ENCODE results near the gene APOL1. TPM values are rescaled to one million over a fixed set of nuclear protein-coding genes. Genes with fewer than 3 reads are reported as not detected.
A peak's percentile ranks its signal among the peaks of the same experiment; 100 is the strongest.

APOL1 gene
- total and polyA plus RNA-seq, 2 of the 13 experiments (the other 11 are each of a cell fraction or from before 2014, with no cell fraction given) = 20.3 to 75.0 TPM

- TF ChIP-seq POLR2A (IDR thresholded peaks at IDR 0.05; ENCODE audit: insufficient read depth in 1 of 2, low read depth in 2 of 2, low read length in 2 of 2) = 0 out of 4 replicates have a peak, but pooled peaks of 1 of the 2 experiments have one; percentile 27
These were observed 15.2 kb upstream of the APOL1 start (continued) for GRCh38 chr22:36237462-36238372.

GRCh38 chr22:36238373-36239149 is 14.4 kb upstream of the APOL1 start:
- FAIRE-seq = peak; percentile 75
- peak; percentile 33 for ATAC-seq
- peak overlapping the region; percentile 73 for H3K27ac ChIP-seq (ENCODE audit: extremely low read length, insufficient read depth, low read length)
- peak overlapping the region; percentile 71 to 94 (median 81) for H3K4me3 ChIP-seq (replicated peaks in 1 of 3; ENCODE audit: insufficient read depth in 1 of 3, low read depth in 2 of 3, low read length in 3 of 3)
- CTCF ChIA-PET (ENCODE audit: low intra/inter-chr PET ratio, low total read pairs) = interaction anchor here (1.3 to 1.4 kb wide), 2 partner anchors 17 to 44 kb away, joined by 3 to 4 read pairs; no protein-coding TSS in a partner anchor
- peak overlapping the region; percentile 94 for H3K4me2 ChIP-seq (ENCODE audit: low read depth, low read length)
- 0 out of 2 replicates have a peak, but pooled peaks cover 4% of the 10 kb centered on the region for H4K20me1 ChIP-seq (ENCODE audit: insufficient read depth, low read length)
- H3K79me2 ChIP-seq (ENCODE audit: insufficient read depth, low read length) = peaks cover 48% of the 10 kb centered on the region
- intact Hi-C loops (cut with micrococcal nuclease; ENCODE audit: unreplicated experiment) (loop anchor here (2.0 to 5.0 kb wide), 2 partner anchors 36 to 38 kb away; partner anchors contain the start of gene APOL4), in situ Hi-C loops (cut with HindIII; ENCODE audit: extremely low pct_ligation_motif_present, low pct_unique_long_range_greater_than_20kb) (loop anchor here (10.0 kb wide), 1 partner anchor 46 kb away; no protein-coding TSS in a partner anchor)
- BruUV-seq (replicated peaks) = TSS peak; percentile 44
- no peaks in the 10 kb centered on the region for H3K9me3 ChIP-seq (ENCODE audit: low read length)
- peaks cover 53% of the 10 kb centered on the region for H3K4me1 ChIP-seq (ENCODE audit: insufficient read depth, low read length)
- no peak overlapping the region for H2AFZ ChIP-seq (ENCODE audit: low read length)
- POLR2A ChIA-PET = interaction anchor here (0.9 to 6.1 kb wide), 11 partner anchors 13 to 266 kb away, joined by 3 to 102 read pairs (median 5); partner anchors contain the start of genes APOL1, APOL3 and MYH9
- no peak for DNase-seq (ENCODE audit: low spot score)
- H3K27me3 ChIP-seq (ENCODE audit: control insufficient read depth in 1 of 2, insufficient read depth in 2 of 2, low read length in 2 of 2) = no peaks in the 10 kb centered on the region; a peak in 1 of 5 replicates
- H3K9ac ChIP-seq (ENCODE audit: insufficient read depth, low read depth, low read length) = peak overlapping the region; percentile 78
- 0% methylated on average over 2 of the region's 5 CpGs for WGBS (ENCODE audit: low lambda C conversion rate)
- H3K36me3 ChIP-seq (replicated peaks in 1 of 2; ENCODE audit: control insufficient read depth in 1 of 2, insufficient read depth in 2 of 2, low read length in 2 of 2) = peaks cover 5 to 18% of the 10 kb centered on the region in 2 experiments; a peak in 3 of 5 replicates
- TF ChIP-seq CCDC6 (CRISPR knock-in tag; IDR thresholded peaks at IDR 0.05) = no peak
- TF ChIP-seq RBFOX2 (IDR thresholded peaks at IDR 0.05; ENCODE audit: low read depth, low read length) = 0 out of 2 replicates have a peak, but pooled peaks have one; percentile 41
- no peak for TF ChIP-seq CEBPG (CRISPR knock-in tag; IDR thresholded peaks at IDR 0.05)
- no peak for TF ChIP-seq ZNF530 (CRISPR knock-in tag; IDR thresholded peaks at IDR 0.05; ENCODE audit: low read depth)
- TF ChIP-seq ZBTB34 (CRISPR knock-in tag; IDR thresholded peaks at IDR 0.05) = no peak
- no peak for TF ChIP-seq ZBTB4 (CRISPR knock-in tag; IDR thresholded peaks at IDR 0.05; ENCODE audit: borderline replicate concordance)
- no peak for TF ChIP-seq MATR3 (CRISPR knock-in tag; IDR thresholded peaks at IDR 0.05)
- TF ChIP-seq HIVEP1 (CRISPR knock-in tag; IDR thresholded peaks at IDR 0.05) = no peak
- TF ChIP-seq MAF1 (CRISPR knock-in tag; IDR thresholded peaks at IDR 0.05; ENCODE audit: borderline replicate concordance) = no peak
- TF ChIP-seq ZNF260 (CRISPR knock-in tag; IDR thresholded peaks at IDR 0.05; ENCODE audit: borderline replicate concordance, low read depth) = no peak
- TF ChIP-seq ZSCAN22 (CRISPR knock-in tag; IDR thresholded peaks at IDR 0.05) = no peak
- TF ChIP-seq ZMAT3 (CRISPR knock-in tag; conservative IDR thresholded peaks at IDR 0.05) = 0 out of 2 replicates have a peak, but pooled peaks have one; percentile 50
- TF ChIP-seq ZBTB8A (CRISPR knock-in tag; IDR thresholded peaks at IDR 0.05; ENCODE audit: borderline replicate concordance, low read depth) = no peak
- no peak for TF ChIP-seq SNAI1 (CRISPR knock-in tag; IDR thresholded peaks at IDR 0.05; ENCODE audit: borderline replicate concordance)
- TF ChIP-seq ZNF569 (CRISPR knock-in tag; IDR thresholded peaks at IDR 0.05; ENCODE audit: borderline replicate concordance) = no peak
